Sciatic nerve (tissue), 2 donors: ENCODE data around the gene KCNH3. TPM values are rescaled to one million over a fixed set of nuclear protein-coding genes. Genes with fewer than 3 reads are reported as not detected.

Experiments
- ATAC-seq: fragments of 200-7000 bp; cut with Tn5 transposase; one replicate; pipeline ENCODE4 v1.9.1; 2020; ENCODE audit warnings: mild to moderate bottlenecking, moderate library complexity
- DNase-seq: peaks from one replicate; pipeline ENCODE4 v3.0.0-alpha.2; 2020; ENCODE audit warnings: low spot score
- intact Hi-C: fragments of 100-400 bp; cut with DNase I; formaldehyde crosslinking; loops from one replicate; pipeline ENCODE4 v1.14.2; 2022
- total RNA-seq: library from RNA; stranded (reverse); fragmentation: NEBNext Ultra II Directional; extraction: Animal tissue kit (Norgen Biotek cat#: 25700); gene quantifications from one replicate; pipeline ENCODE4 v1.2.1, GENCODE V29; 2021
- donor health status: DM: no; HTN: no; CAD: no.
- donor health status: DM: no; HTN: no; CAD: no.

KCNH3 gene
- total RNA-seq, 1 donor from 2014 or later = 0.27 TPM

- intact Hi-C loops = no loop called here
- ATAC-seq = no peak
- DNase-seq = peak; percentile 30
Observed at GRCh38 chr12:49541911-49542505, 3.2 kb downstream of the KCNH3 start.

GRCh38 chr12:49542592-49543160, 3.8 kb downstream of the KCNH3 start:
- intact Hi-C loops = no loop called here
- ATAC-seq = no peak
- DNase-seq = no peak

- ATAC-seq (no peak), DNase-seq (no peak)
- intact Hi-C loops = no loop called here
Observed at GRCh38 chr12:49543221-49543913, 4.5 kb downstream of the KCNH3 start.

- intact Hi-C loops = no loop called here
Observed at GRCh38 chr12:49543914-49544815, 5.3 kb downstream of the KCNH3 start.

GRCh38 chr12:49545815-49546214, 7.0 kb downstream of the KCNH3 start:
- intact Hi-C loops = no loop called here
- no peak for ATAC-seq
- no peak for DNase-seq

More at GRCh38 chr12:49543914-49544815, 5.3 kb downstream of the KCNH3 start:
- DNase-seq (no peak), ATAC-seq (no peak)

- ATAC-seq (no peak), DNase-seq (no peak)
- intact Hi-C loops = no loop called here
Observed at GRCh38 chr12:49546481-49546880, 7.7 kb downstream of the KCNH3 start.

GRCh38 chr12:49547090-49547690, 8.4 kb downstream of the KCNH3 start:
- DNase-seq (no peak), ATAC-seq (no peak)

GRCh38 chr12:49548481-49548821, 9.6 kb downstream of the KCNH3 start:
- DNase-seq (no peak), ATAC-seq (no peak)
- intact Hi-C loops = no loop called here

More at GRCh38 chr12:49547090-49547690, 8.4 kb downstream of the KCNH3 start:
- intact Hi-C loops = no loop called here

GRCh38 chr12:49548822-49549648, 10.2 kb downstream of the KCNH3 start:
- peak; percentile 56 for ATAC-seq
- intact Hi-C loops = no loop called here
- no peak for DNase-seq

GRCh38 chr12:49549735-49550692, 11.2 kb downstream of the KCNH3 start:
- no peak for ATAC-seq
- no peak for DNase-seq
- intact Hi-C loops = no loop called here

GRCh38 chr12:49550693-49551252, 11.9 kb downstream of the KCNH3 start:
- no peak for ATAC-seq
- no peak for DNase-seq
- intact Hi-C loops = no loop called here

- DNase-seq = no peak
- ATAC-seq = no peak
- intact Hi-C loops = no loop called here
Observed at GRCh38 chr12:49552014-49552413, 13.2 kb downstream of the KCNH3 start.

GRCh38 chr12:49552425-49552824, 13.6 kb downstream of the KCNH3 start:
- no peak for DNase-seq
- intact Hi-C loops = no loop called here
- no peak for ATAC-seq

- no peak for DNase-seq
- ATAC-seq = no peak
- intact Hi-C loops = no loop called here
Observed at GRCh38 chr12:49552899-49553298, 14.1 kb downstream of the KCNH3 start.

GRCh38 chr12:49553512-49554088, 14.8 kb downstream of the KCNH3 start:
- ATAC-seq = no peak
- intact Hi-C loops = no loop called here
- no peak for DNase-seq

- ATAC-seq = no peak
- no peak for DNase-seq
- intact Hi-C loops = no loop called here
Observed at GRCh38 chr12:49554266-49554665, 15.4 kb downstream of the KCNH3 start.
